RPMI8226 (cell line): ENCODE measurements around the gene EN1.
A peak's percentile ranks its signal among the peaks of the same experiment; 100 is the strongest.

Experiments used
- DNase-seq: peaks from one replicate; pipeline ENCODE4 v3.0.0-alpha.2; 2015

Gene EN1

GRCh38 chr2:118842661-118843482 is 4.6 kb downstream of the EN1 start:
- no peak for DNase-seq

DNA sequence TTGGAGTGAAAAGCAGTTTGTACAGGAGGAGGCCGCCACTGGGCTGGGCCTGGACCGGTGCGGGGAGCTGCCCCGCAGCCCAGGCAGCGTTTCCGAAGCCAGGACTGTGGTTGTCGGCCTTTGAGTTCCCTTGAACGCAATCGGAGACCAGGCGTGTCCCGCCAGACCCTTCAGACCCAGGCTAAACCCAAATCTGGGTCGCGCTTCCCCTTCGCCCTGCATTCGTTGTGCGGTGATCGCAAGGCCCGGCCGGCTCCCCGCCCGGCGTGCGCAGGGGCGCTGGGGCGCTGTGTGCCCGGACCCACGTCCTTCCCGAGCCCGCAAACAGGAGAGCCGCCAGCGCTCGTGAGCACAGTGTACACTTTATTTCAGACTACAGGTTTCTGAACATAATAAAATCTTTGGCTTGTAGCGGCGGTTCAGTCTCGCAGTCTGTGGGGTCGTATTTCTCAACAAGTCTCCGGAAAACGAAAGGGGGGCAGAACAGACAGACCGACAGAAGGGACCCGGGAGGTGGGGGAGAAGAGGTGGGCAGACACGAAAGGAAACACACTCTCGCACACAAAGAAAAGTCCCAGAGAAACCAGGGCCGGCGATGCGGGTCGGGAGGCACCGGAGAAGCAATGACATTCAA is 5.5 kb downstream of the EN1 start:
- DNase-seq: no peak

GRCh38 chr2:118841450-118841827 is 6.0 kb downstream of the EN1 start:
- no peak for DNase-seq

DNA sequence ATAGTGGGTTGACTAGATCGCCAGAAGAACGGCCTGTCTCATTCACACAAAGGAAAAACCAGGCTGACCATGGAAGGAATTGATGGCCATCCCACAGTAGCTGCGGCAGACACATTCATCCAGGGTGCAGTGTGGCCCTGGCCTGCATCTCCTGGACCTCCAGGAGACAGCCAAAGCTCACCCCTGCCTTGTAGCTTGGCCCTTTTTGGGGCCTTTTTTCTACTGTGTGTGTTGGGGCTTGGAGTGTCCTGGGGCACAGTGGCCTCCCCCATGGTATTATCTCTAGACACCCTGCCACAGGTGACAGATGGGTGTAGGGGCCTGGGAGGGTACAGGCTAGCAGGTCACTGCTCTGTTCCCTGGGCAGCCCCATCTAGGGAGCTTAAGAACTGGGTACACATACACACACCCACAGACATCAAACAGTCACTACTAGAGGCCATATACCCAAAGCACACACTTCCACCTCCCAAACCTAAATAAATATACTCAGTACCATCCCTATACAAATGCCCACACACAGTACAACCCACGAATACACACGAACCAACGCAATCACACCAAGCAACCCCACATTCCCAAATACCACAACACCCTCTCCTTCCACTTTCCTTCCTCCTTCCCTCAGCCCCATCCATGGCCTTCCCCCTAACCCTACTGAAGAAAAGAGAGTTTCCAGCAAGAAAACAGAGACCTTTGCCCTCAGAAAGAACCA is 8.6 kb downstream of the EN1 start:
- DNase-seq: no peak

DNA sequence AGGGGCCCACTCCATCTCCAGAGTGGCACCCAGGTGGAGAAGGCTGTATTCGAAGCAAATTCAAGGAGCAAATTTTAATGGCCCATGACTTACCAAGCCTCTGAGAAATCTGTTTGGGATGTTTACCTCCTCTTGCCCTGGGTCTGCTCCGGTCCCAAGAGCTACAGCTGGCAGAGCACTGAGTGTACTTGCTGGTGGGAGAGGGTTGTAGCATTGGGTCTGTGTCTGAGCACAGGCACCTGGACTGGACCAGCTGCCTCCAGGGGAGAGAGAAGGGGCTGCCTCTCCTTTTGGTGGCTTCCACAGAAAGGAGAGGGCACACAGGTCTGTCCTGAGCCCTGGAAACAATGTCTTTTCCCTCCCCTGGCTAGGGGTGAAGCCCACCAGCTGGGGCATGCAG is 9.8 kb downstream of the EN1 start:
- no peak for DNase-seq

DNA sequence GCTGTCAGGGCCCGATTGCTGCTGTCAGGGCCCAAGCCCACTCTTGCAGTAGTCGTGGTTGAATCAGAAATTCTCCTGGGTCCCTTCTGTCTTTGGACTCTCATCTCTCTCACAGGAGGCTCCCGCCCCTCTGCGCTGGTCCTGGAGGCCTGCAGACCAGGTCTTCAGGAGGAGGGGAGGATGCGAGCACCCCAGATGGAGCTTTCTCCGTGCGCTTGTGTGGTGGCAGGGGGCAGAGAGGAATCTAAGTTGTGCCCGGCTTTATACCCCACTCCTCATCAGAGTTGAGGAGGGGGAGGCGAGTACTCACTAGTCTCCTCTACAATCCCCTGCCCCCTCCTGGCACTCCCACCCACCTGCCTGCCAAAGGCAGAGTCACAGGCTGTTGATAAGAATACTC is 10.4 kb downstream of the EN1 start:
- no peak for DNase-seq

GRCh38 chr2:118836411-118836930 is 11.0 kb downstream of the EN1 start:
- DNase-seq: no peak

DNA sequence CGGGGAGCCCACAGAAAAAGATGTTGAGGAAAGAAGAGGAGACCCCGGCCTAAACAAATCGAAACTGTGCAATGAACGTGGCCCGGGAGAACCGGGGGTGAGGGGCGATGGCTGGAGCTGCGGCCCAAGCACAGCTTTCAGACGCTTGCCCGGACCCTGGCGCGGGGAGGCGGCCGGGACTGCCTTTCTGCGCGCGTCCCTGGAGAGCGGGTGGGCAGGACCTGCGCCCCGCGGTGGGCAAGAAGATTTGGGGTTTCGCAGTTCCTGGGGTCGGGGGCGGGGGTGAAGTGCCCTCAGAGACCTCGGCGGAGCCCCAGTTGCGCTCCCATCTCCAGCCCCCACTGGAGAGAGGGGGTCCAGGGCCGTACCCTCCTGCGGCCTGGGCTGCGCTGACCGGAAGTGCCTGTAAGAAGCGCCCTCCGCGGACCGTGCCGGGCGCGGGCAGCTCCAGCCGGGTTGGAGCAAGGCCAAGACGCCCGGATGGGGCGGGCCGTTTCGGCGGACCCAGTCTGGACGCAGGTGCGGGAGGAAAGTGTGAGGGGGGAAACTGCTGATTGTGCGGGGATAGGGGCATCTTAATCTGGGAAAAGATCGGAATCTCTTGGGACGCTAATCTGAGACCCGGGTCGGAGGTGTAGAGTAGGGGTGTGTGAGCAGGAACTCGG is 11.6 kb downstream of the EN1 start:
- peak; percentile 27 for DNase-seq

- DNase-seq: no peak
Measured at GRCh38 chr2:118834901-118835745, 12.3 kb downstream of the EN1 start.

GRCh38 chr2:118834440-118834810 is 13.0 kb downstream of the EN1 start:
- DNase-seq: no peak

GRCh38 chr2:118833716-118834439 is 13.6 kb downstream of the EN1 start:
- no peak for DNase-seq

- no peak for DNase-seq
Measured at GRCh38 chr2:118832791-118833715, 14.4 kb downstream of the EN1 start.

DNA sequence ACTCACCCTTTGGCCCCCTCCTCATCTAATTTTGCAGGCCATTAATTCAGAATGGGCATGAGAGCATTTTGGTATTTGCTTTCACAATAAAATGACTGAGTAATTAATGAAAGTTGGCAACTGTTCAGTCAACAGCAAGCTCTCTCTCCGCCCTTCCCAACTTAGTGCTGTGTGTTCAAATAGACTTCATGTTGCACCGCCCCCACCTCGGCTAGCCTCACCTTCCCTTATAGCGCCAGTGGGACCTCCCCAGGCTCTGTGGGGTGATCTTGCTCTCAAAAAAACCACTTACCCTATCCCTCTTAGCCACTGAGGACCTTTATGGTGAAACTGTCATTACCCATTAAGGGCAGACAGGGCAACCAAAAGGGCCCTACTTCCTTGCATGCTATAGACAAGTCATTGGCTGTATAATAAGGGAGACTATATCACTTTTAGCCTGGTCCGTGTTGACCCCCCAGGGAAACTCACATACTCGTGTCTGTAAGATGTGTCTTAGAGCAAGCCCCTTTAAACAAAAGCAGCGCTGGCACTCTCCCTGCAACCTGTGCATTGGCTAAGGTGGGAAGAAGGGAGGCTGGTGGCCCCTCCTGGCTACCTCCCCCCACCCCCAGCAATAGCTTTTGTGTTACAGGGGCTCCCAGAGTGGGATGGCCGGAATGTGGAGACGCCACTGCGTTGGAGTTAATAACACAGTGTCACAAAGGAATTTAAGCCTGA is 15.2 kb downstream of the EN1 start:
- DNase-seq: no peak

- DNase-seq: no peak
Measured at GRCh38 chr2:118830881-118831280, 16.6 kb downstream of the EN1 start.

DNA sequence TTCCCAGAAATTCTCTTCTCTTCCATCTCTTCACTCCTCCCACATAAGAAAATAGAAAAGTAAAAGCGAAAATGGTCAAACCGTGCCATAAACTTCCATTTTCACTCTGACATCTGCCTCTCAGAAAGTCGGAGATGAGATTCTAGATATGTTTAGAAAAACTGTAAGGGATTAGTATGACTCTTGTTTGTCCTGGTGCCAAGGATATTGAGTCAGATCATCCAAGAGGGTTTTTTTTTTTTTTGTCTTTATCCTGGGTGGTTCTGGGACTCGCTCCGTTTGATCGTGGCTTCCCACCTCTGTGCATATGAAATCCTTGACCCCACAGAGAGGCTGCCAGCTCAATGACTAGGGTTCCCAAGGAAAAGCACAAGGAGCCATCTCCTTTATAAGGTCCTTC is 17.3 kb downstream of the EN1 start:
- DNase-seq: no peak

DNA sequence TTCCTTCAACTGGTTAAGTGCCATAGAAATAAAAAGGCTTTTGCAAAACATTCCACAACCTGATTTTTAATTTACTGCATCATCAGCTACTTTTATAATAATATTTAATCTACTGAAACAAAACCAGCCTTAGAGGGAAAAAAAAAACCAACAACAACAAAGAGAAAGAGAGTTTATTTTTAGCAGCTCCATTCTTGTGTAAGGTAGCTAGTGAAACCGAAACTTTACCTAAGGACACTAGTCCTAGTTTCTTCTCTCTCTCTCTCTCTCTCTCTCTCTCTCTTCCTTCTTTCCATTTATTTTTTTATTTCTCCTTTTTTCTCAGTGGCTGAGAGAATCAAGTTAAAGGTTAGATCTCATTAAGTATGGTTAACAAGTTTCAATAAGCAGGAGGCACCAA is 21.4 kb downstream of the EN1 start:
- peak; percentile 54 for DNase-seq

GRCh38 chr2:118823633-118824032 is 23.8 kb downstream of the EN1 start:
- DNase-seq: no peak

DNA sequence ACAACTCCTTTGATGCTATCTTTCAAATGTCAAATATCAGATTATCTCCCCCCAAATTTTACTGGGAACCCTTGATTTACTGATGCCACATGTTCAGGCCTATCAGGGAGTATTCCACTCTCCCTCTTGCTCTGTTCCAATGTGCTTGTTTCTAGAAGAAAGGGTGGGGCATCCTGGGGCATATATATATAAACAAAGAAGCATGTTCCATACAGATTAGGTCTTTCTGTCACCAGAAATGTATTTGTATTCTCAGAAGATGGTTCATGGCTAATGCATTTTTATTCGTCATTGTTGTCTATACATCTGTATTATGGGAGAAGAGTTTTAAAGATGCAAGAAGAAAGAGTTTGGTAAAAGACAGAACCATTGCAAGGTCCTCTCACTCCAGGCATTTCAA is 24.9 kb downstream of the EN1 start:
- DNase-seq: no peak

DNA sequence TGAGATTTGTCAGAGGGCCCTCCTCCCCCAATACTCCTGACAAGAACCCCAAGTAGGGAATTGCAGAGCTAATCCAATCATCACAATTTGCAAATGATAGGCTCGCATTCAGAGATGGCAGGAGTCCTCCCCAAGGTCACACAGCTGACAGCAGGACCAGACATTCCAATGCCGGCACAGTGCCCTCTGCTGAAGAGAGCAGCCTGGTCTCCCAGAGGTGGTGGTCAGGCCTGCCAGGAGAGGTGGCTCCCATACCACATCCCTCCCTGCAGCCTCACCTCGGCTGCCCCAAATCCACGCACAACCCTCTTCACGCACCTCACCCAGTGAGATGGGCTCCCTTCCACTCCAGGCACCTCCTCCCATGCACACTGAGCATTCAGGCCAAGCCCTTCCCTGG is 25.4 kb downstream of the EN1 start:
- DNase-seq: no peak

DNA sequence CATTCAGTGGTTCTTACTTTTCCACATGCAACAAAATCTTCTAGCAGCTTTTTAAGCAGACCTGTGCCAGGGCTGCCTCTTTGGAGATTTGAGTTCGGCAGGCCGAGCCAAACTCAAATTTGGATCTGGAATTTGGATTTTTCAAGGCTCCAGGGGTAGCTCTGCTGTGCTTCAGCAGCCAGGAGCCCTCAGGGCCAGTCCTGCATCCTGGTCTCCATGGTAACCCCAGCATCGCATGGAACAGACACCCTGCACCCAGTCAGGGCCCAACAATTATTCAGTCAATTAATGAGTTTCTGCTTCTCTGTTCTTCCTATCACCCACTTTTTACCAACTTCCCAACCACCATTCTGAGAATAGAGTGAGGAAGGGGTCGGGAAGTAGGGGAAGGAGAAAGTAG is 30.0 kb downstream of the EN1 start:
- DNase-seq: no peak
